Stimulated activated naive B cell treated with anti-CD40 and anti-IgM and Interleukin-4, amounts not matched to agents 10 μg/mL and 1 μg/mL and 100 μg/mL, for 72 hours (primary cell): ENCODE results near the gene RXFP2.

Experiments
- ATAC-seq, 2 donors: fragments of 150-1000 bp; cut with Tn5 transposase; replicated peaks; 2 replicates each; pipeline ENCODE4 v1.10.0; 2021; ENCODE audit warnings: moderate library complexity in 1 of 2
- DNase-seq: peaks from one replicate; pipeline ENCODE4 v3.0.0; 2021
- H3K27ac Mint-ChIP-seq: one replicate; pipeline ENCODE4 v1.8.0; 2022; ENCODE audit warnings: mild to moderate bottlenecking, mixed read lengths
- H3K27me3 Mint-ChIP-seq, 2 donors: one replicate each; pipeline ENCODE4 v1.8.0; 2022; ENCODE audit warnings: mixed read lengths in 2 of 2
- H3K36me3 Mint-ChIP-seq, 2 donors: one replicate each; pipeline ENCODE4 v1.8.0; 2022; ENCODE audit warnings: mixed read lengths in 2 of 2, mild to moderate bottlenecking in 1 of 2
- H3K4me1 Mint-ChIP-seq, 2 donors: one replicate each; pipeline ENCODE4 v1.8.0; 2022; ENCODE audit warnings: mixed read lengths in 2 of 2, mild to moderate bottlenecking in 1 of 2
- H3K4me3 Mint-ChIP-seq, 2 donors: one replicate each; pipeline ENCODE4 v1.8.0; 2022; ENCODE audit warnings: mild to moderate bottlenecking in 2 of 2, mixed read lengths in 2 of 2, moderate library complexity in 1 of 2
- H3K9me3 Mint-ChIP-seq, 2 donors: one replicate each; pipeline ENCODE4 v1.8.0; 2022; ENCODE audit warnings: mixed read lengths in 2 of 2, mild to moderate bottlenecking in 1 of 2

The RXFP2 gene

GRCh38 chr13:31824705-31825517, 85.6 kb downstream of the RXFP2 start:
- no peaks in the 10 kb centered on the region for H3K9me3 Mint-ChIP-seq
- H3K4me3 Mint-ChIP-seq, result no peak overlapping the region
- no peaks in the 10 kb centered on the region for H3K27me3 Mint-ChIP-seq
- ATAC-seq (no peak), DNase-seq (no peak)
- no peaks in the 10 kb centered on the region for H3K4me1 Mint-ChIP-seq
- no peak overlapping the region for H3K27ac Mint-ChIP-seq
- H3K36me3 Mint-ChIP-seq, result no peaks in the 10 kb centered on the region

GRCh38 chr13:31826521-31826920, 87.2 kb downstream of the RXFP2 start:
- Mint-ChIP-seq H3K36me3 (no peaks in the 10 kb centered on the region), H3K4me3 (no peak overlapping the region), H3K4me1 (no peaks in the 10 kb centered on the region), H3K27me3 (no peaks in the 10 kb centered on the region), H3K9me3 (no peaks in the 10 kb centered on the region), H3K27ac (no peak overlapping the region)
- no peak for ATAC-seq
- no peak for DNase-seq

DNA sequence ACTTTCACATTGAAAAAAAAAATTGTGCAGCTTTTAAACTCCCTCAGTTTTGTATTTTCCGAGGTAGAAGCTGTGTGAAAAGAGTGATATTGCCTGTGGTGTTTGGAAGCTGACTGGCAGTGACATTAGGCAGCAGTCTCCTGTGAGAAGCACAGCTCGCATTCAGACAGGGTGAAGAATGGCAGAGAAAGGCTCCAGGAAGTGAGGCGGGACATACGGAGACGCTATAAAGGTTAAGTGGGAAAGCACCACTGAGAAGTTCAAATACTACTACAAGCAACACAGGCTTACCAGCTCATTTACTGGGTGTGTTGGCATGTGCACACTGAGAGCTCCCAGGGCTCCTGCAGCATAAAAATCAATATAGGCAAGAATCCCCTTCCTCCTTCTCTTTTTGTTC, 88.4 kb downstream of the RXFP2 start:
- ATAC-seq (no peak), DNase-seq (no peak)
- Mint-ChIP-seq H3K27ac (no peak overlapping the region), H3K36me3 (no peaks in the 10 kb centered on the region), H3K4me1 (no peaks in the 10 kb centered on the region), H3K27me3 (no peaks in the 10 kb centered on the region), H3K4me3 (no peak overlapping the region), H3K9me3 (no peaks in the 10 kb centered on the region)

DNA sequence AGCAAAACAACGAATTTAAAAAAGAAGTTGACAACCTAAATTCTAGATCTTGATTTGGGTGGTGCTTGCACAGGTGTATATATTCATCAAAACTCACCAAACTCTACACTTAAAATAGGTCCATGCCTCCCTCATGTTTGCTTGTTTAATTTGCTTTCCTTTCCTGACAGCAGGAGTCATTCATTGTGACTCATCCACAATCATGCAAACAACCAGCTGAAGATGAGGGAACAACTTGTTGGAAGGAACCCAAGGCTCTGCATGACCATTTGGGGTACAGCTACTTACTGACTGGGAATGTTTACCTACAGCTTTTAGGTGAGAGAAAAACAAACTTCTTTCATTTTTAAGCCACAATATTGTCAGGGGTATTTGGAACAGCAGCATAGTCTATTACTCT, 96.6 kb downstream of the RXFP2 start:
- no peak for DNase-seq
- peaks cover 0 to 12% of the 10 kb centered on the region in 2 donors for H3K27me3 Mint-ChIP-seq
- no peaks in the 10 kb centered on the region for H3K9me3 Mint-ChIP-seq
- H3K36me3 Mint-ChIP-seq, result no peaks in the 10 kb centered on the region
- no peak overlapping the region for H3K4me3 Mint-ChIP-seq
- H3K27ac Mint-ChIP-seq, result no peak overlapping the region
- H3K4me1 Mint-ChIP-seq, result no peaks in the 10 kb centered on the region
- ATAC-seq, result no peak

- H3K4me1 Mint-ChIP-seq, result peaks cover 3 to 9% of the 10 kb centered on the region in 2 donors
- DNase-seq (no peak), ATAC-seq (no peak)
- H3K27ac Mint-ChIP-seq, result no peak overlapping the region
- H3K9me3 Mint-ChIP-seq, result no peaks in the 10 kb centered on the region
- peaks cover 13 to 42% of the 10 kb centered on the region in 2 donors for H3K27me3 Mint-ChIP-seq
- no peak overlapping the region for H3K4me3 Mint-ChIP-seq
- no peaks in the 10 kb centered on the region for H3K36me3 Mint-ChIP-seq
Measured at GRCh38 chr13:31843044-31843443, 103.7 kb downstream of the RXFP2 start.

DNA sequence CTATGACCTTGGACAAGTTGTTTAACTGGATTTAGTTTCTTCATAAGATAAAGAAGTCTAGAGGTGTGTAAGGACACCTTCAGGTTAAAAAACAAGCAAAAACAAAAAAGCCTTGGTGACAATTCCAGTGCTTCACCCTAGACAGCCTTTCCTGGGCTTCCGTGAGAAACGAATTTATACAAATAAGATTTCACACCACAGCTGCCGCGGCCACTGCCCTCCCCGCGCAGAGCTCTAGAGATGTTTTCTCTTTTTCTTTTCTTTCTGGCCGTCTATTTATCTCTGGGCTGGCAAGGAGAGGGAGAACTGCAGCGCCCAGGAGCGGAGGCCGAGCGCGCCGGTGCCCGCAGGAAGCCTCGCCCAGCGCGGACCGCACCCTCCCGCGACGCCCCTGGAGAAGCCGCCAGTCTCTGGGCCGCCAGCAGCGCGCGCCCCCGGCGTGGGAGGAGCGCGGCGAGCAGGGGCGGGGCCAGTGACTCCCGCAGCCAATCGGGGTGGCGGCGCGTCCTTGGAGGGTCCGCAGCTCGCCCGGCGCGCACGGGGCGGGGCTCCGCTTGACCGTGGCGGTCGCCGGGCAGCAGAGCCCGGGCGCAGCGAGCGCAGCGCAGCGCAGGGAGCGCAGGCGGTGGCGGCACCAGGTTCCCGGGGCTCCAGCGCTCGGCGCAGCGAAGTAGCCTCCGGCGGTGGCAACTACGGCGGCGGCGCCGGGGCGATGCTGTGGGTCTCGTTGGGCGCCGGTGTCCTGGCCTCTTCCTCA, 107.0 kb downstream of the RXFP2 start:
- Mint-ChIP-seq H3K4me3 (peak overlapping the region; percentile 84 to 88), H3K27me3 (peaks cover 24 to 36% of the 10 kb centered on the region in 2 donors), H3K36me3 (no peaks in the 10 kb centered on the region), H3K27ac (peak overlapping the region; percentile 71), H3K9me3 (no peaks in the 10 kb centered on the region), H3K4me1 (peaks cover 3 to 9% of the 10 kb centered on the region in 2 donors)
- peak; percentile 94 to 97 for ATAC-seq
- peak; percentile 67 for DNase-seq

DNA sequence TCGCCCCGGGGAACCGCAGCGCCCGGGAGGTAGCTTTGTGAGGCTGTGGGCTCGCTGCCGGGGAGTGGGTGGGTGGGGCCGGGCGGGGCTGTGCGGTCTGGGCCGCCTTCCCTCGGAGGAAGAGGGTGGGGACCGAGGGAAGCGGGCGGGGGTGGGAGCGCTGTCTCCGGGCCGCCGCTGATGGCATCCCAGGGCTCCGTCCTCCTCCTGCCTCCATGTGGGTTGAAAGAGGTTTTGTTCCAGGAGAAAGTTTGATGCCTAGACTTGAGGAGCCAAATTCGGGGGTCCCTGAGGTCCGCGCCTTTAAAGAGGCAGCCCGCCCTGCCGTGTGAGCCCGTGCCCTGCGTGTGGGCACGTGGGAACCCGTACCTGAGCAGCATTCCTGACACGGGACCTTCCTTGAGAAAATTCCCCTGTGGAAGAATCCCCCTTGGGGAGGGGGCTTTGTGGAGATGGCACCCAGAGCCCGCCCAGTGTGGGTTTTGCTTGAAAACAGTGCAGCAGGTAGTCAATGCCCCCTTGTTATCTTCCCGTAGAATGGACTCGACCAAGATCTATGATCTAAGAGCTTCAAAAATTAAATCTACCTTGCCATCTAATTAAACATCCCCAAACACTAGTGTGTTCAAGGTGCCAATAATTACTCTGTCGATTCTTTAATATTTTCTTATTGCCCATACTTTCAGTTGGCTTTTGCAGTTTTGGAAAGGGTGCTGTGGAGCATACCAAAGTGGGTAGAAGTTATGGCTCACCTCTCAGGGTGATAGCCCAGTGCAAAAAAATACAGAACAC, 107.8 kb downstream of the RXFP2 start:
- peak overlapping the region; percentile 84 to 88 for H3K4me3 Mint-ChIP-seq
- H3K27ac Mint-ChIP-seq, result no peak overlapping the region
- H3K36me3 Mint-ChIP-seq, result no peaks in the 10 kb centered on the region
- H3K9me3 Mint-ChIP-seq, result no peaks in the 10 kb centered on the region
- peaks cover 3 to 9% of the 10 kb centered on the region in 2 donors for H3K4me1 Mint-ChIP-seq
- ATAC-seq (peak in 1 of 2 donors; percentile 38), DNase-seq (no peak)
- peaks cover 24 to 34% of the 10 kb centered on the region in 2 donors for H3K27me3 Mint-ChIP-seq

DNA sequence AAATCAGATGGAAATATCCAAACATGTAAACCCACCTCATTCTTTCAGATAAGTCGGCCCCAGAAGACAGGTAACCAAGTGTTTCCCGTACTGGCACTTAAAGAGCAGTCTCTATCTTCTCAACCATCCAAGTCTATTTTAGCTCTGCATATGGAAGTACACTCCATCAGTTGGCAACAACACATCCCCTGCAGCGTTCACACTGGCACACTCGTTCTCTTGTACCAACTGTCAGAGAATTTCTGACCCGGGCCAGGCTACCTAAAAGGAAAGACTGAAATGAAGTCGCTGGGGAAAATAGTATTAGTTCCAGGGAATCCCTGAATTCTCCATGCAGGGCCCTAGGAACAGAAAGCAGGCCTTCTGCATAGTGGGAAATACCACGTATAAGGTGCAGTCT, 109.3 kb downstream of the RXFP2 start:
- peaks cover 3 to 9% of the 10 kb centered on the region in 2 donors for H3K4me1 Mint-ChIP-seq
- no peaks in the 10 kb centered on the region for H3K9me3 Mint-ChIP-seq
- DNase-seq (no peak), ATAC-seq (no peak)
- no peaks in the 10 kb centered on the region for H3K36me3 Mint-ChIP-seq
- no peak overlapping the region for H3K4me3 Mint-ChIP-seq
- no peak overlapping the region for H3K27ac Mint-ChIP-seq
- H3K27me3 Mint-ChIP-seq, result peaks cover 17 to 21% of the 10 kb centered on the region in 2 donors

DNA sequence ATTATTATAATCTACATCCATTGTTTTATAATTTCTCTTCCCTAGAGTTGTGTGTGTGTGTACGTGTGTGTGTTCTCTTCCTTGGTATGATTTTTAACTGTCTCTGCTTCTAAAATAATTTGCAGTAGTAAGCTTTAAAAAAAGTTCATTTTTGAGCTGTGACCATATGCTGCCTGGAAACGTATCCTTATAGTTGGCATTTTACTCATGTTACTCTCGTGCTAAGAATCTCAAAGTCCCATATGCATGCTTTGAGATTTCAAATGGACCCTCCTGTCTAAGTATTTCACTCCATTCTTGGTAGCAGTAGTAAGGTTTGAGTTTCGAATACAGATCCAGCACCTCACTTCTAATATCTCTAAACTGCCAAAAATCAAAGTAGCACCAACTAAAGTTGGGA, 109.9 kb downstream of the RXFP2 start:
- Mint-ChIP-seq H3K27ac (no peak overlapping the region), H3K27me3 (peaks cover 11 to 15% of the 10 kb centered on the region in 2 donors), H3K9me3 (no peaks in the 10 kb centered on the region), H3K36me3 (no peaks in the 10 kb centered on the region), H3K4me1 (peaks cover 3 to 9% of the 10 kb centered on the region in 2 donors), H3K4me3 (no peak overlapping the region)
- ATAC-seq (no peak), DNase-seq (no peak)

DNA sequence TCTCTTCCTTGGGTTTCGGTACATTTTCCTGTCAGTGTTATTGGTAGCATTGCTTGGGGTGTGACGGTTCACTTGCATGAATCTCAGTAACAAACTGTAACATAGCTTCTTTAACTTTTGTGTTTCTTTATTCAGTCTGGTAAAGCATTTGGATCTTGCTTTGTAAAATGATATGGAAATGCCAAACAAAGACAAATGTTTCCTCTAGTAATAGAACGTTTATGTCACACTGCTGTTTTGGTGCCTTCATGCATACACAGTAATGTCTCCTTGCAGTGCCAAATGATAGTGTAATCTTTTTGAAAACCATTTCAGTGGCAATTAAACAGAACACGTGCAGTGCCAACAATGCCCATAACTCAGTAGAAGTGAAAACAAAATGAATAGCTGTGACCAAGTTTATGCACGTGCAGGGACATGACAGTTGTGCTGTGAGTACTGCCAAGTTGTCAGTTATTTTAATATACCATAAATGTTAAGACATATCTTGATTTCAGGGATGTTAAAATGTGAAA, 110.8 kb downstream of the RXFP2 start:
- H3K9me3 Mint-ChIP-seq, result no peaks in the 10 kb centered on the region
- H3K27me3 Mint-ChIP-seq, result peaks cover 7 to 11% of the 10 kb centered on the region in 2 donors
- ATAC-seq (no peak), DNase-seq (no peak)
- H3K36me3 Mint-ChIP-seq, result no peaks in the 10 kb centered on the region
- H3K27ac Mint-ChIP-seq, result no peak overlapping the region
- H3K4me3 Mint-ChIP-seq, result no peak overlapping the region
- peaks cover 3 to 9% of the 10 kb centered on the region in 2 donors for H3K4me1 Mint-ChIP-seq

- no peak for DNase-seq
- ATAC-seq, result no peak
- no peaks in the 10 kb centered on the region for H3K9me3 Mint-ChIP-seq
- peaks cover 3 to 9% of the 10 kb centered on the region in 2 donors for H3K4me1 Mint-ChIP-seq
- peaks cover 6 to 11% of the 10 kb centered on the region in 2 donors for H3K27me3 Mint-ChIP-seq
- no peak overlapping the region for H3K27ac Mint-ChIP-seq
- no peaks in the 10 kb centered on the region for H3K36me3 Mint-ChIP-seq
- no peak overlapping the region for H3K4me3 Mint-ChIP-seq
Measured at GRCh38 chr13:31851216-31851615, 111.9 kb downstream of the RXFP2 start.
